8988T (cell line): ENCODE data around the gene FAAP100.
"Not testable (repeated sequence)": the region's sequence is repeated elsewhere in the genome, so short reads cannot be mapped to it uniquely, and the experiment has no call there.

Source experiments
- DNase-seq: peaks from one replicate; pipeline ENCODE4 v3.0.0; 2011

FAAP100 gene

DNA sequence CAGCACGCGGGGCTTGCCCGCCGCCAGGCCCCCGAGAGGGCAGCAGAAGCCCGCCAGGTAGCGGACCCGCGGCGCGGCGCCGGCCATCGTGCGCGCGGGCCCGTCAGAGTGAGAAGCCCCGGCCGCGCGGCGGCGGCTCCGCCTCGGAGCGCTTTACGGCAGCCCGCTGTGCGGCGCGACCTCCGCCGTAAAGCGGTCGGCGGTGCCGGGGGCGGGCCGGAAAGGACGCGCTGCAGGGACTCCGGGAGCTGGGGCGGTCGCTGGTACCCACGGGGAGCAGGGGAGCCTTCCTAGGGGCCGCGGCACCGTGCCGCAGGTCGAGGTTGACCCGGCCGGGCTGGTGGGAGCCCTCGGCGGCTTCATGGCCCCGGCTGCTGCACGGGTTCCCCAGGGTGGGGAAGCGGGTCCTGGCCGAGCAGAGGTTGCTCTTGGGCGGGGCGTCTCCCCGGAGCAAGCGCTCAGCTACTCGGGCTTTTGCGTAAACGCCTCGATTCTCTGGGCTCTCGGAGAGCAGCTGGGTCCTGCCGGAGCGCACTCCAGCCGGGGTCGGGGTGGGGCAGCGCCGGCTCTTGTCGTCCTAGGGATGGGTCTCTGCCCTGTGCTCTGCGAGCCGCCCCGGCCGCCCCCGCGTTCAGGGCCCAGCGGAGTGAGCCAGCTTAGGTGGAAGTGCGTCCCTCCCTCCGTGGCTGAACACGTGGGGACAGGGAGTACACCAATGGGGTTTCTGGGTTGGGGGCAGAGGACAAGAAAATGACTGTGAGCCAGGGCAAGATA is at the start of gene FAAP100:
FAAP100 (minus strand) TSS at position 110 of the 774 bp plus-strand sequence; CDS start at position 87, 23 bp downstream.
- peak; percentile 88 for DNase-seq

DNA sequence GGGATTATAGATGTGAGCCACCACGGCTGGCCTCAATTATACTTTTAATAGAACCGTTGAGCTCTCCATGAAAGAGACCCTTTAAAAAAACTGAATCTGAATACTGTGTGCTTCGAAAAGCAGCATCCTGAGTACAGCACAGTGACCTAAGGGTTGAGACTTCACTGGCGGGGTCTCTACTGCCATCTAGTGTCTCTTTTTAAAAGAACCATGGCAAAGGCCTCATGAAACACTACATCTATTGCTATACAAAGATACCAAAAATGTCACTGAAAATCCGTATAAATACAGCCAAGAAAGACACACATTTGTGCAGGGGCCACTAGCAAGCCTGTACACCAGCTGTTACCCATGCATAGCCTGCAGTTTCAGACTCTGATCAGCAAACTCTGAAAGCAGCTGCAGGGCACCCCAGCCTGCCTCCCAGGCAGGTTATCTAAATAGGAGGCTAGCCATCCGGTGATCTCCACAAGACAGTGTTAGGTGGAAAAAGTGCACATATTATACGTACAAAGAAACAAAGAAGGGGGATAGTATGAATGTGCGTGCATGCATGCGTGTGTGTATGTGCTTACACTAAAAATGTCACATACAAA is 49.5 kb upstream of the FAAP100 start:
- DNase-seq: no peak

DNA sequence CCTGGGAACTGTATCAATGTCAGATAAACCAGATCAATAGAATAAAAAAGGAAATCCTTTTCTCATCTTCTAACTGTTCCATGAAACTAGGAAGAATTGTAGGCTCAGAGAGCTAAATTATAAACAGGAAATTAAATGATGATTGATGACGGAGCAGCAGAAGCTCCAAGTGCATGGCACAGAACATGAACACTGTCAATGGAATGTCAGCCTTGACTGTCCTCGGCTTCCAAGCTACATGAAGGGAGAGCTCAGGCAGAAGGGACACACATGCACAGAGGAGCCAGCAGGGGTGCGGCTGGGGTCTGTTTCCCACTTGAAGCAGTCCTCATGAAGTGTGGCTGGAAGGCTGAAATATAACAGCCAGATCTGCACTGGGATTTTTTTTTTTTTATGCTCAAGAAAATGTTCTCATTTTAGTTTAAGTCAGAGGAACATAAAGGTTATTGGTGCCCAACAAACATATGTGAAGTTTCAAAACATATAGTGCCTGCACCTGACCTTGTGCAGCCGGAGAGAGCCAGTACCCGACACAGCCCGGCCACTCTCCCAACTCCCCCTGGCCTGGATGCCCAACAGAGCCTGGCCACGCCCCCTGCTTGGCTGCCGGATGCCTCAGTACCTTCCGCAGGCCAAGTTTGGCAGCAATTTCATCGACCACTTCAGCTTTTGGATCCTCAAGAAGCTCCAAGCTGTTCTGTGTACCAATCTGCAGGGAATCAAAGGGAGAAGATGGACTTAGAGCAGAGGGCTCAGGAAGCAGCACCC is 47.8 kb upstream of the FAAP100 start:
- no peak for DNase-seq

- no peak for DNase-seq
Observed at GRCh38 chr17:81593105-81593871, 41.1 kb upstream of the FAAP100 start.

DNA sequence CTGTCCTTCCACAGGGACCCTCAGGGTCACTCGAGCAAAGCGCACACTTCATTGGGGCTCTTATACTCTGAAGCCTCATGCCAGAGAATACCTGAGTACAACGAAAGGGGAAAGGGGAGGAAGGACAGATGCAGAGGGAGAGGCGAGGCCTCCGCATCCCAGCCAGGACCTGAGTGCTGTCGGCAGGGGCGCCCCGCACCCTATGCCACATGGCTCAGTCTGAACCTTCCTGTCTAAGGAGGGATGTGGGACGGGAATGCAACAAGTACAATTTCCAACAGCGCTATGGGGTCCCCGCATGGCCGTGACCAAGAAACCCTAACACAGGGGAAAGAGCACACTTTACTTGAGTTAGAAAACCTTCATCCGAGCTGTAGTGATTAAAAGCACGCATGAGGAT is 39.8 kb upstream of the FAAP100 start:
- DNase-seq: no peak

GRCh38 chr17:81590121-81590520 is 38.0 kb upstream of the FAAP100 start:
- DNase-seq: no peak

- no peak for DNase-seq
Observed at GRCh38 chr17:81589612-81590011, 37.5 kb upstream of the FAAP100 start.

GRCh38 chr17:81586096-81586495 is 33.9 kb upstream of the FAAP100 start:
- no peak for DNase-seq

DNA sequence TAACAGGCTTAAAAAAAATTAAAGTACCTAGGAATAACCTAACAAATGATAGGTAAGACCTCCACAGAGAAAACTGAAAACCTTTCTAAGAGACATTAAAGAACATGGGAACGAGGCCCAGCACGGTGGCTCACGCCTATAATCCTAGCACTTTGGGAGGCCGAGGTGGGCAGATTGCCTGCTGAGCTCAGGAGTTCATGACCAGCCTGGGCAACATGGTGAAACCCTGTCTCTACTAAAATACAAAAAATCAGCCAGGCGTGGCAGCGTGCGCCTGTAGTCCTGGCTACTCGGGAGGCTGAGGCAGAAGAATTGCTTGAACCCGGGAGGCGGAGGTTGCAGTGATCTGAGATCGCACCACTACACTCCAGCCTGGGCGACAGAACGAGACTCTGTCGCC is 32.6 kb upstream of the FAAP100 start:
- not testable (repeated sequence) for DNase-seq

DNA sequence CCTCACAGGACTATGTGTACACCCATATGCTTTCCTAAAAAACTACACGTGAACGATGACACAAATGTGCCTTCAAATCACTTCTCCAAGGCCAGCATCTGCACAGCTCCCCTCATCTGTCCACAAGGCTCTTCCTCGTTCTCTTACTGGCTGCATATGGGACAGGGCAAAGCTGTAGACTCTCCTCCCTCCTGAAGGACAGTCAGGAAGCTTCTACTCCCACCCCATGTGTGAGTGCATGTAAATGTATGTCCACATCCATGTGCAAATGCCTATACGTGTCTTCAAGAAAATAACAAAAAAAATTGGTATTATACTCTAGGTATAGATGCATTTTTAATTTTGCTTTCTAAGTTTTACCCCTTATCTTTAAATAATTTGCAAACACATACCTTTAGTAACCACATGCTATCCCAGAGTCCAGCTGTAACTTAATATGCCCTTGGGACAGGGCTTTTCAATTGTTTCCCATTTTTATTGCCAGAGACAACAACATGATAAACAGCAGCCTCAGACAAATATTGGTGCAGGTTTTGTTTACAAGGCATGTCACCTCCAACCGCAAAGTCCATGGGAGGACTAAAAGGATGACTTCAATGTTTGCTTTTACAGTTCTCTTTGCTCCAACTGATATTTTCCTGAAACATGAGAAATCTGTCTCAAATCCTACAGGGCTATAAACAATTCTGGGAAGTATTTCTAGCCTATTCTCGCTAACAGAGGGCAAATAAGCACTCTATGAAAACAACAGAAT is 31.6 kb upstream of the FAAP100 start:
- DNase-seq: no peak

- DNase-seq: no peak
Observed at GRCh38 chr17:81582749-81583148, 30.6 kb upstream of the FAAP100 start.

DNA sequence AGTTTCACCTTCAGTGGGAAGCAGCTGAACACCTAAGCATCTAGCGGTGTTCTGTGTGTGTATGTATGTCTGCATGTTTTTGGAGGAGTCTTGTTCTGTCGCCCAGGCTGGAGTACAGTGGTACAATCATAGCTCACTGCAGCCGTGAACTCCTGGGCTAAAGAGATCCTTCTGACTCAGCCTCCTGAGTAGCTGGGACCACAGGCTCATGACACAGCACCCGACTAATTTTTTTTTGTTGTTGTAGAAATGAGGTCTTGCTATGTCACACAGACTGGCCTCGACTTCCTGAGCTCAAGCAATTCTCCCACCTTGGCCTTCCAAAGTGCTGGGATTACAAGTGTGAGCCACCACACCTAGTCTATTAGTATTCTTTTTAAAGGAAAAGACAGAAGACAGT is 30.2 kb upstream of the FAAP100 start:
- no peak for DNase-seq

DNA sequence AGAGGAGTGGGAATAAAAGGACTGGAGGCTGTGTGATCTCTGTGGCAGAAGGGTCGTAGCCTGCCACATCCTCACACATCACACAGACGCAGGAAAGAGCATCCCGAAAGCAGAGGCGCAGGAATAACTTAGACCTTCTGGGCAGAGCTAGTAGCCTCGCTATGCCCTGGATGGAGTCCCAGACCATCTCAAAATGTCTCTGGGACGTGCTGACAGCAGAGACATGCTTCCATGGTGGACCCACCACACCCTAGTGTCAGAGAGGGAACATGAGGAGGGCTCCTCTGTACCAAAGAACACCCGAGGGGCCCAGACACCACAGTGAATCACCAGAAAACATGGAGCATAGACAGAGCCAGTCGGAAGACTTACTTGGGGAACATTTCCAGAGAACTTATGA is 29.6 kb upstream of the FAAP100 start:
- no peak for DNase-seq

- DNase-seq: no peak
Observed at GRCh38 chr17:81580481-81580880, 28.3 kb upstream of the FAAP100 start.

DNA sequence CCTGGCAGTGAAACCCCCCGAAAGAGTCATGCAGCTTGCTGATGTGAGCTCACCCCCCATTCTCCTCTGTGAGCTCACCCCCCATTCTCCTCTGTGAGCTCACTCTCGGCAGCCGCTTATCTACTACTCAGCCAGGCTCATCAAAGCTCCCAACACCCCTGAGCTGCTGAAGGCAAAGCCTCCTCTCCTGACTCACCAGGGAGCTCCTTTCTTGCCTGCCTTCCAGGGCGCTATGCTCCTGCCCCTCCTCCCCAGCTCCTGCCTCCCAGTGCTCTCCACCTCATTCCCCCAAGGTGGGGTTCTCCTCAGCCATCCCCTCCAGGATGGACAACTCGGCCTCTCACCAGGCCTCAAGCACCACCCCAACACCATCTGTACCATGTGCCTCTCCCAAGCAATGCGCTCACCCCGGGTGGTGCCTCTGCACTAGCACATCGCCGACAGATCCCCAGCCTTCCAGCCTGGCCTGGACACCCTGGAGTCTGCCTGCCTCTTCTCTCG is 27.7 kb upstream of the FAAP100 start:
- DNase-seq: no peak

DNA sequence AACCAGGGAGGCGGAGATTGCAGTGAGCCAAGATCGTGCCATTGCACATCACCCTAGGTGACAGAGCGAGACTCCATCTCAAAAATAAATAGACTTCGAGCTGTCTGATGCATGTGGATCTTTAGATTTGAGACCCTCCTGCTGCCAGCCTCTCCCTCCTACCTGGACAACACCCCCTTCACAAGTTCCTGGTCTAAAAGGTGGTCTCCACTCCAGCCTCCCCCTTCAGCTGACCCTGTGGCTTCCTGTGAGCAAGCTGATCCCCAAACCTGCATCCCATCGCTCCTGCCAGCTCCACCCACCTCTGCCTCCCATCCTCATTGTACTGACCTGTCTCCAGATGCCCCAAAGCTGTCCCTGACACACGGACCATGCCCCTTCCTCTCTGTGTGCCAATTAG is 27.1 kb upstream of the FAAP100 start:
- no peak for DNase-seq

- no peak for DNase-seq
Observed at GRCh38 chr17:81578561-81579225, 26.5 kb upstream of the FAAP100 start.

DNA sequence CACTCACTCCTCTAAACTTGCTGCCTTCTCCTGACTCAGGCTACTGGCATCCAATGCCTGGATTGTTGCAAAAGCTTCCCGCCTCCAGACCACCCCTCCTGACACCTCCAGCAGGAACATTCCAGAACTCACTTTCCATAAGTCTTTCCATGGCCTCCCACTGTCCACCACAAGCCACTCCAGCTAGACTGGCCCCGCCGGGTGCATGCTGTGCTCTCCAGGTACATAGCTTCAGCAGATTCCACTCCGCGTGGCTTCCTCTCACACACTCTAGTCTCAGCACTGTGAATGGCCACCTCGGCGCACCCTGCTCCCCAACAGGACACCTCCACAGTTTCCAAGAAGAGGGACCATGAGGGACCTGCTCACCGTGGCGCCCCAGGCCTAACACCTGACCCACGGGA is 25.9 kb upstream of the FAAP100 start:
- peak; percentile 36 for DNase-seq

- DNase-seq: no peak
Observed at GRCh38 chr17:81577278-81578000, 25.3 kb upstream of the FAAP100 start.

- DNase-seq: peak; percentile 52
Observed at GRCh38 chr17:81576621-81577277, 24.6 kb upstream of the FAAP100 start.
